ENCODE data around the gene KLRD1. TPM values are rescaled to one million over a fixed set of nuclear protein-coding genes. Genes with fewer than 3 reads are reported as not detected.
"Not testable (repeated sequence)": the region's sequence is repeated elsewhere in the genome, so short reads cannot be mapped to it uniquely, and the experiment has no call there.

The KLRD1 gene
- total RNA-seq, 6 experiments from 2014 or later = 0.68 to 2.3 (median 1.1) TPM

- ATAC-seq (peak; percentile 84 to 88 (median 87)), DNase-seq (peak in 2 of 3 donors; percentile 49 to 81)
- peak overlapping the region; percentile 60 to 69 (median 69) for H3K4me3 ChIP-seq
- intact Hi-C loops (cut with DNase I) = no loop called here
- no peaks in the 10 kb centered on the region for H3K36me3 ChIP-seq
- H3K27ac ChIP-seq = peak overlapping the region; percentile 99
- WGBS (ENCODE audit: insufficient coverage, low coverage, low lambda C conversion rate, missing lambda C conversion rate) = 0% methylated on average over 14 of the region's 15 CpGs
- no peaks in the 10 kb centered on the region for H3K9me3 ChIP-seq
- TF ChIP-seq CTCF (IDR thresholded peaks at IDR 0.05) = no peak
- no peak for TF ChIP-seq POLR2A (IDR thresholded peaks at IDR 0.05)
- peaks cover 0 to 5% (median 0%) of the 10 kb centered on the region in 4 donors for H3K4me1 ChIP-seq
- H3K27me3 ChIP-seq = no peaks in the 10 kb centered on the region
Observed at GRCh38 chr12:10364815-10365622, 57.3 kb downstream of the KLRD1 start.

DNA sequence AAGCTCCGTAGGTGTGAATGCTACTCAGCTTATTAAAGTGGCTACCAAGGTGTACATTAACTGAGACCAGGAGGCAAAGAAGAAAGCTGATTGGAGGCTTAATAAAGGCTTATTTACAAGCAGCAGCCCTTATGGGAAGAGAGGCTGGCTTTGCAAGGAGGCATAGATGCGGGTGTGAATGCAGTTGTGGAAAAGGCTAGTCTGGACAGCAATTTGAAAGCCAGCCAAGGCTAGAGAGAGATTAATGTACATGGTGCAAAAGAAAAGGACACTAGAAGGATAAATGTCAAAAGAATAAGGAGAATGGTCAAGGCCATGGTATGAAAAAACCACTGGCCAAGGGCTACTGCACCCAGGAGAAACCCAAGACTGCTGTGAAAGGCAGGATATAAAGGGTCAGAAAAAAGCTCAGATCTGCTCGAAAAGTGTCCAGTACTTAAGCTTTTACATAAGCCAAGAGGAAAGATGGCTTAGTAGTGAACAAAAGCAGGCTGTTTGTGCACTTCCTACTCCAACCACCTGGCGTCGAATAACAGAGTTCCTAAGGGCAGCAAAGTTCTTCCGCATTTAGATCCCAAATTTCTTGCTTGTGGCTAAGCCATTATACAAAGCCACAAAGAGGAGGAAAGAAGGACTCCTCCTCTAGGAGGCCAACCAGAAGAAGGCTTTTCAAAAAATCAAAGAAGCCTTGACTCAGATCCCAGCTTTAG lies 58.2 kb downstream of the KLRD1 start:
- no peaks in the 10 kb centered on the region for H3K27me3 ChIP-seq
- H3K27ac ChIP-seq = peak overlapping the region; percentile 99
- H3K36me3 ChIP-seq = no peaks in the 10 kb centered on the region
- ATAC-seq (peak in 1 of 4 donors; percentile 2), DNase-seq (no peak)
- WGBS (ENCODE audit: insufficient coverage, low coverage, low lambda C conversion rate, missing lambda C conversion rate) = 39% methylated on average over 6 of the region's 6 CpGs
- peaks cover 0 to 5% (median 0%) of the 10 kb centered on the region in 4 donors for H3K4me1 ChIP-seq
- intact Hi-C loops (cut with DNase I) = no loop called here
- no peaks in the 10 kb centered on the region for H3K9me3 ChIP-seq
- peak in 1 of 4 donors; percentile 6 for TF ChIP-seq CTCF (IDR thresholded peaks at IDR 0.05)
- no peak for TF ChIP-seq POLR2A (IDR thresholded peaks at IDR 0.05)
- H3K4me3 ChIP-seq = peak overlapping the region; percentile 60 to 69 (median 69)

GRCh38 chr12:10366875-10367274 lies 59.2 kb downstream of the KLRD1 start:
- TF ChIP-seq POLR2A (IDR thresholded peaks at IDR 0.05) (no peak), CTCF (IDR thresholded peaks at IDR 0.05) (peak in 2 of 4 donors; percentile 15 to 23)
- Histone ChIP-seq H3K36me3 (no peaks in the 10 kb centered on the region), H3K9me3 (no peaks in the 10 kb centered on the region), H3K4me3 (no peak overlapping the region), H3K27ac (no peak overlapping the region), H3K27me3 (no peaks in the 10 kb centered on the region), H3K4me1 (peaks cover 0 to 5% (median 0%) of the 10 kb centered on the region in 4 donors)
- DNase-seq (no peak), ATAC-seq (no peak)
- intact Hi-C loops (cut with DNase I) = no loop called here

DNA sequence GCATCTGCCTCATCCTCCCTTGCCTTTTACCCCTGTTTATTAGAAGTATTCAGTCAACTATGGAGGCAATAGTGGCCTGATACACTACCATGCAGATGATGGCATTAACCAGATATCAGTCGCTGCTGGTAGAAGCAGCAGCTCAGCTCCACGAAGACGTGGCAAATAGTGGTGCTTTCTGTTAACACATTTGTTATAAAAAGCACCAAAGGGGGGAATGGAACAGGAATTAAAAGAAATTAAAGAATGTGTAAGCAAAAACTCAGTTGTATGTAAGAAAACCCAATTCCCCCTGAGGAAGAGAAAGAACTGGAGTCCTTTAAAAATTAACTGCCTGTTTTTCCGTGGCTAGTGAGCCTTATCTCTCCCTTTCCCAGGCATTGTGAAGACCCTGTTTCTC lies 60.0 kb downstream of the KLRD1 start:
- WGBS (ENCODE audit: insufficient coverage, low coverage, low lambda C conversion rate, missing lambda C conversion rate) = 67% methylated on average over 4 of the region's 4 CpGs
- ATAC-seq; H3K36me3 ChIP-seq; H3K27ac ChIP-seq; H3K9me3 ChIP-seq; H3K27me3 ChIP-seq; intact Hi-C loops (cut with DNase I); H3K4me1 ChIP-seq; DNase-seq; H3K4me3 ChIP-seq: not testable (repeated sequence)

Data from right lobe of liver (tissue), 6 donors.